Osteoblast (primary cell): Measurements from ENCODE around the gene NHLRC2. TPM values are rescaled to one million over a fixed set of nuclear protein-coding genes. Genes with fewer than 3 reads are reported as not detected.

Experiments used
- DNase-seq: peaks from one replicate; pipeline ENCODE4 v3.0.0; 2011; ENCODE audit warnings: low spot score, mixed read lengths; ENCODE audit not compliant: insufficient read length; ENCODE audit errors: missing footprints
- H2AFZ ChIP-seq: 2 replicates; pipeline ENCODE4 v1.6.0; 2011; ENCODE audit warnings: mild to moderate bottlenecking, low read length
- H3K27ac ChIP-seq: 2 replicates; pipeline ENCODE4 v1.5.1; 2011; ENCODE audit warnings: mild to moderate bottlenecking, low read depth, low read length, moderate library complexity
- H3K27me3 ChIP-seq: 2 replicates; pipeline ENCODE4 v1.6.0; 2012; ENCODE audit warnings: mild to moderate bottlenecking, control low read depth, inconsistent platforms, low read length, moderate library complexity; ENCODE audit not compliant: insufficient read depth
- H3K36me3 ChIP-seq: 2 replicates; pipeline ENCODE4 v1.5.1; 2011; ENCODE audit warnings: mild to moderate bottlenecking, low read length, control low read depth, moderate library complexity; ENCODE audit not compliant: insufficient read depth
- H3K4me1 ChIP-seq: 2 replicates; pipeline ENCODE4 v1.5.1; 2011; ENCODE audit warnings: mild to moderate bottlenecking, low read length, control low read depth, moderate library complexity; ENCODE audit not compliant: insufficient read depth
- H3K4me2 ChIP-seq: 2 replicates; pipeline ENCODE4 v1.6.0; 2011; ENCODE audit warnings: mild to moderate bottlenecking, low read length; ENCODE audit not compliant: insufficient read depth
- H3K4me3 ChIP-seq: fragments of 200-600 bp; sonication (generic); 3 replicates; pipeline ENCODE4 v1.5.1; 2012; ENCODE audit warnings: mild to moderate bottlenecking, low read length, inconsistent platforms; ENCODE audit not compliant: insufficient read depth
- H3K79me2 ChIP-seq: 2 replicates; pipeline ENCODE4 v1.6.0; 2012; ENCODE audit warnings: mild to moderate bottlenecking, low read length, control low read depth, inconsistent platforms; ENCODE audit not compliant: insufficient read depth
- H3K9me3 ChIP-seq: 2 replicates; pipeline ENCODE4 v1.5.1; 2011; ENCODE audit warnings: low read depth, low read length, control low read depth
- H4K20me1 ChIP-seq: 2 replicates; pipeline ENCODE4 v1.6.0; 2012; ENCODE audit warnings: mild to moderate bottlenecking, low read length, control low read depth; ENCODE audit not compliant: insufficient read depth
- total RNA-seq: library from RNA; depleted of rRNA; stranded (reverse); fragments of >200 nt; gene quantifications from 2 replicates; pipeline ENCODE4 v1.2.3, GENCODE V29; 2012
- TF ChIP-seq, protein P1 (sequence below): IDR thresholded peaks from 2 replicates; pipeline ENCODE4 v1.5.1; 2011; ENCODE audit warnings: mild to moderate bottlenecking, low read depth, low read length, moderate library complexity; ENCODE audit errors: extremely low read depth

Gene NHLRC2
- total RNA-seq, 1 donor: 15.6 TPM

DNA sequence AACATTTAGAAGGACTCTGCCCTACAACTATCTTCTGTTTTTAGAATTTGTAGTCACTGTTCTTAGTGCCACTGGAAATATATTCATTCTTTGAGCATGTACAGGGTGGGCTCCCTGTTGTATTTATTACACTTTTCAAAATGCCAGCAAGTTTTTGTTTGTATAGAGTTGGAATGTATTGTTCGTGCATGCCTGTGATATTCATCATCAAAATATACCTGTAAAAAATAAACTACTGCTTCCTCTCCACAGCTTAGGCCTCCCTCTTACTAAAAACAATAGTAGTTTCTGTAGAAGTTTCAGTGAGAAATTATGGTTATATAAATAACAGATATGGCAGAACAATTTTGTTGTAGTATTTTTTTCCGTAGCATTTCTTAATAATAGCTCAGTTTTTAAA lies 61.6 kb downstream of the NHLRC2 start:
- Histone ChIP-seq H3K27me3 (no peaks in the 10 kb centered on the region), H3K4me1 (no peaks in the 10 kb centered on the region), H3K36me3 (no peaks in the 10 kb centered on the region), H3K9me3 (no peaks in the 10 kb centered on the region), H2AFZ (no peak overlapping the region), H3K4me3 (no peak overlapping the region), H3K4me2 (no peak overlapping the region), H3K27ac (no peak overlapping the region), H4K20me1 (no peaks in the 10 kb centered on the region), H3K79me2 (no peaks in the 10 kb centered on the region)
- DNase-seq: no peak
- TF ChIP-seq, protein P1, sequence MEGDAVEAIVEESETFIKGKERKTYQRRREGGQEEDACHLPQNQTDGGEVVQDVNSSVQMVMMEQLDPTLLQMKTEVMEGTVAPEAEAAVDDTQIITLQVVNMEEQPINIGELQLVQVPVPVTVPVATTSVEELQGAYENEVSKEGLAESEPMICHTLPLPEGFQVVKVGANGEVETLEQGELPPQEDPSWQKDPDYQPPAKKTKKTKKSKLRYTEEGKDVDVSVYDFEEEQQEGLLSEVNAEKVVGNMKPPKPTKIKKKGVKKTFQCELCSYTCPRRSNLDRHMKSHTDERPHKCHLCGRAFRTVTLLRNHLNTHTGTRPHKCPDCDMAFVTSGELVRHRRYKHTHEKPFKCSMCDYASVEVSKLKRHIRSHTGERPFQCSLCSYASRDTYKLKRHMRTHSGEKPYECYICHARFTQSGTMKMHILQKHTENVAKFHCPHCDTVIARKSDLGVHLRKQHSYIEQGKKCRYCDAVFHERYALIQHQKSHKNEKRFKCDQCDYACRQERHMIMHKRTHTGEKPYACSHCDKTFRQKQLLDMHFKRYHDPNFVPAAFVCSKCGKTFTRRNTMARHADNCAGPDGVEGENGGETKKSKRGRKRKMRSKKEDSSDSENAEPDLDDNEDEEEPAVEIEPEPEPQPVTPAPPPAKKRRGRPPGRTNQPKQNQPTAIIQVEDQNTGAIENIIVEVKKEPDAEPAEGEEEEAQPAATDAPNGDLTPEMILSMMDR: no peak

GRCh38 chr10:113917636-113918035 lies 63.2 kb downstream of the NHLRC2 start:
- Histone ChIP-seq H2AFZ (no peak overlapping the region), H3K36me3 (no peaks in the 10 kb centered on the region), H3K4me2 (no peak overlapping the region), H3K9me3 (no peaks in the 10 kb centered on the region), H3K79me2 (no peaks in the 10 kb centered on the region), H3K4me3 (no peak overlapping the region), H3K27me3 (no peaks in the 10 kb centered on the region), H3K4me1 (no peaks in the 10 kb centered on the region), H4K20me1 (no peaks in the 10 kb centered on the region), H3K27ac (no peak overlapping the region)
- TF ChIP-seq, protein P1: no peak
- no peak for DNase-seq

DNA sequence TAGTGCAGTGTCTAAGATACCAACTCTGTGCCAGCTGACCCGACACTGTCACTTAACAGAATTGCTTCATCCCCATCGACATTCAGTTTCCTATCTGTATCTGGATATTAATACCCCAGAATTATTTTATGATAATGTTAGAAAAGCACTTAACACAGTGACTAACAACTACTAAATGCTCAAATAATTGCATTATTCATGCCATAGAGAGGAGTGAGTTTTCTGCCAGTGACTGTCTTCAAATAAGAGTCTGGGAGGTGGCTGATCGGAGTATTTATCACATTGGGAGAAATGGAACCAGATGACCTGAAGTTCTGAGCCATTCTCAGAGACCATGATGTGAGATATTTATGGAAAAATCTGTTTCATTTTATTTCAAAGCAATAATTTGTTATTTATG lies 65.7 kb downstream of the NHLRC2 start:
- Histone ChIP-seq H2AFZ (no peak overlapping the region), H3K4me3 (no peak overlapping the region), H3K79me2 (no peaks in the 10 kb centered on the region), H4K20me1 (no peaks in the 10 kb centered on the region), H3K27me3 (peaks cover 5% of the 10 kb centered on the region), H3K27ac (no peak overlapping the region), H3K9me3 (peaks cover 5% of the 10 kb centered on the region), H3K4me1 (no peaks in the 10 kb centered on the region), H3K4me2 (no peak overlapping the region), H3K36me3 (no peaks in the 10 kb centered on the region)
- DNase-seq: no peak
- TF ChIP-seq, protein P1: no peak

- Histone ChIP-seq H3K4me3 (no peak overlapping the region), H3K27me3 (peaks cover 5% of the 10 kb centered on the region), H3K9me3 (peaks cover 5% of the 10 kb centered on the region), H4K20me1 (no peaks in the 10 kb centered on the region), H3K36me3 (no peaks in the 10 kb centered on the region), H3K4me2 (no peak overlapping the region), H3K27ac (no peak overlapping the region), H3K79me2 (no peaks in the 10 kb centered on the region), H2AFZ (no peak overlapping the region), H3K4me1 (no peaks in the 10 kb centered on the region)
- TF ChIP-seq, protein P1: no peak
- no peak for DNase-seq
Measured at GRCh38 chr10:113920875-113921274, 66.4 kb downstream of the NHLRC2 start.
